Measurements from ENCODE around the gene TBCD. TPM values are rescaled to one million over a fixed set of nuclear protein-coding genes. Genes with fewer than 3 reads are reported as not detected.

The TBCD gene
- total RNA-seq, 3 donors from 2014 or later: 45.4 to 65.9 (median 53.3) TPM

DNA sequence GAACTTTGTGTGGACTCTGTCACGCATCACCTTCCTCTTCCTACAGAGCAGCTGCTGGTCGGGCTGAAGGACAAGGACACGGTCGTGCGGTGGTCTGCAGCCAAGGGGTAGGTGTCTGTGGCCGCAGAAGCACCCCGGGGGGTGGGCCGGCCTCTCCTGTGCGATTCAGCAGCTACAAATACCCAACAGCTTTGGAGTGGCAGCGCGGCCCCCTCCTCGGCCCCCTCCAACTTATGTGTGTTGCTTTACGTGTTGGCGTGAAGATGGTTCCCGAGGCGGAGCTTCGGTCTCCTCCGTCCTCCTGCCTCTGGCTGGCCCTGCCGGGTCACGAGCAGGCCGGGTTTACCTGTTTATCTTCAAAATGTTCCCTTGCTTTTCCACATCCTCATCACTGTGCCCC lies 55.7 kb downstream of the TBCD start:
- TF ChIP-seq POLR2A (IDR thresholded peaks at IDR 0.05): no peak
- no peak for TF ChIP-seq POLR2AphosphoS5 (IDR thresholded peaks at IDR 0.05)
- TF ChIP-seq, protein P1, sequence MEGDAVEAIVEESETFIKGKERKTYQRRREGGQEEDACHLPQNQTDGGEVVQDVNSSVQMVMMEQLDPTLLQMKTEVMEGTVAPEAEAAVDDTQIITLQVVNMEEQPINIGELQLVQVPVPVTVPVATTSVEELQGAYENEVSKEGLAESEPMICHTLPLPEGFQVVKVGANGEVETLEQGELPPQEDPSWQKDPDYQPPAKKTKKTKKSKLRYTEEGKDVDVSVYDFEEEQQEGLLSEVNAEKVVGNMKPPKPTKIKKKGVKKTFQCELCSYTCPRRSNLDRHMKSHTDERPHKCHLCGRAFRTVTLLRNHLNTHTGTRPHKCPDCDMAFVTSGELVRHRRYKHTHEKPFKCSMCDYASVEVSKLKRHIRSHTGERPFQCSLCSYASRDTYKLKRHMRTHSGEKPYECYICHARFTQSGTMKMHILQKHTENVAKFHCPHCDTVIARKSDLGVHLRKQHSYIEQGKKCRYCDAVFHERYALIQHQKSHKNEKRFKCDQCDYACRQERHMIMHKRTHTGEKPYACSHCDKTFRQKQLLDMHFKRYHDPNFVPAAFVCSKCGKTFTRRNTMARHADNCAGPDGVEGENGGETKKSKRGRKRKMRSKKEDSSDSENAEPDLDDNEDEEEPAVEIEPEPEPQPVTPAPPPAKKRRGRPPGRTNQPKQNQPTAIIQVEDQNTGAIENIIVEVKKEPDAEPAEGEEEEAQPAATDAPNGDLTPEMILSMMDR (IDR thresholded peaks at IDR 0.05): no peak
- H3K36me3 ChIP-seq: no peaks in the 10 kb centered on the region
- no peak overlapping the region for H3K27ac ChIP-seq
- no peaks in the 10 kb centered on the region for H3K9me3 ChIP-seq
- no peak overlapping the region for H3K4me3 ChIP-seq
- peaks cover 0 to 11% of the 10 kb centered on the region in 2 donors for H3K4me1 ChIP-seq
- no peaks in the 10 kb centered on the region for H3K27me3 ChIP-seq
- intact Hi-C loops (cut with DNase I; ENCODE audit: low total_unique reads): no loop called here
- no peak for DNase-seq (ENCODE audit: low spot score in 2 of 2)

DNA sequence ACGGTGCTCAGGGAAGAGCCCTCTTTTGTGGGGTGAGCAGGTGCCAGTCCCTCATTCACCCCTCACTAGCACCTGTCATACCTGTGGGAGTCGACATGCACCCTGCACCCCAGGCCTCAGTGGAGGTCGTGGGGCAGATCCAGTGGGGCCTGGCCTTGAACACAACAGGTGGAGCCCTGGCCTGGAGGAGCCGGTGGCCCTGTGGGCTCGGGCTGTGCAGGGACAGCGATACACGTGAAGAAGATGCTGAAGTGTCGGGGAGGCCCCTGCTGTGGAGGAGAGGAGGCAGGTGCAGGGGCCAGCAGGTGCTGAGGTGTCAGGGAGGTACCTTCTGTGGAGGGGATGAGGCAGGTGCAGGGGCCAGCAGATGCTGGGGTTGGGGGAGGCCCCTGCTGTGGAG lies 56.1 kb downstream of the TBCD start:
- TF ChIP-seq POLR2A (IDR thresholded peaks at IDR 0.05) (no peak), POLR2AphosphoS5 (IDR thresholded peaks at IDR 0.05) (no peak)
- TF ChIP-seq, protein P1 (IDR thresholded peaks at IDR 0.05): no peak
- Histone ChIP-seq H3K27me3 (no peaks in the 10 kb centered on the region), H3K4me1 (peaks cover 0 to 11% of the 10 kb centered on the region in 2 donors), H3K36me3 (no peaks in the 10 kb centered on the region), H3K27ac (no peak overlapping the region), H3K9me3 (no peaks in the 10 kb centered on the region), H3K4me3 (no peak overlapping the region)
- no peak for DNase-seq (ENCODE audit: low spot score in 2 of 2)
- intact Hi-C loops (cut with DNase I; ENCODE audit: low total_unique reads): no loop called here

- no peaks in the 10 kb centered on the region for H3K36me3 ChIP-seq
Measured at GRCh38 chr17:82808921-82809905, 57.3 kb downstream of the TBCD start.

GRCh38 chr17:82810644-82811430 lies 59.0 kb downstream of the TBCD start:
- Histone ChIP-seq H3K4me3 (no peak overlapping the region), H3K27ac (no peak overlapping the region), H3K9me3 (no peaks in the 10 kb centered on the region), H3K4me1 (no peaks in the 10 kb centered on the region), H3K36me3 (no peaks in the 10 kb centered on the region), H3K27me3 (no peaks in the 10 kb centered on the region)
- no peak for TF ChIP-seq POLR2AphosphoS5 (IDR thresholded peaks at IDR 0.05)
- TF ChIP-seq POLR2A (IDR thresholded peaks at IDR 0.05): no peak
- TF ChIP-seq, protein P1 (IDR thresholded peaks at IDR 0.05): no peak
- no peak for DNase-seq (ENCODE audit: low spot score in 2 of 2)
- intact Hi-C loops (cut with DNase I; ENCODE audit: low total_unique reads): no loop called here

More at GRCh38 chr17:82808921-82809905, 57.3 kb downstream of the TBCD start:
- TF ChIP-seq POLR2AphosphoS5 (IDR thresholded peaks at IDR 0.05) (no peak), POLR2A (IDR thresholded peaks at IDR 0.05) (no peak)
- TF ChIP-seq, protein P1 (IDR thresholded peaks at IDR 0.05): no peak
- DNase-seq (ENCODE audit: low spot score in 2 of 2): no peak
- no peaks in the 10 kb centered on the region for H3K27me3 ChIP-seq
- H3K27ac ChIP-seq: no peak overlapping the region
- intact Hi-C loops (cut with DNase I; ENCODE audit: low total_unique reads): no loop called here
- H3K4me3 ChIP-seq: no peak overlapping the region
- peaks cover 0 to 10% of the 10 kb centered on the region in 2 donors for H3K4me1 ChIP-seq
- H3K9me3 ChIP-seq: no peaks in the 10 kb centered on the region

Data from breast epithelium (tissue), 4 donors.